PC-3 (cell line): ENCODE measurements around the gene C16orf46. TPM values are rescaled to one million over a fixed set of nuclear protein-coding genes. Genes with fewer than 3 reads are reported as not detected.

Experiments
- ATAC-seq: fragments of 200-7000 bp; cut with Tn5 transposase; 2 replicates; pipeline ENCODE4 v1.9.1; 2020; ENCODE audit warnings: mild to moderate bottlenecking, moderate library complexity
- BruUV-seq: library from RNA; stranded (reverse); fragments of 400-500 nt; replicated peaks from 2 replicates; lab custom pipeline; 2021; lab: Mats Ljungman, UMichigan
- CTCF ChIA-PET: fragments of 300-600 bp; sonication (Branson Sonifier 250); formaldehyde crosslinking; loops from one replicate; lab custom pipeline; 2022; ENCODE audit warnings: antibody characterized with exemption; lab: Charles Lee
- POLR2A ChIA-PET: fragments of 300-600 bp; sonication (Branson Sonifier 250); formaldehyde crosslinking; loops from one replicate; lab custom pipeline; 2022; ENCODE audit warnings: antibody characterized with exemption; ENCODE audit not compliant: unreplicated experiment; lab: Charles Lee
- DNase-seq: peaks from one replicate; pipeline ENCODE4 v3.0.0-alpha.2; 2015
- H2AFZ ChIP-seq: fragments of 300-600 bp; sonication (generic); 2 replicates; pipeline ENCODE4 v1.6.0; 2016; ENCODE audit warnings: antibody characterized with exemption, low read length
- H3F3A ChIP-seq: fragments of 300-600 bp; sonication (generic); one replicate; pipeline ENCODE4 v1.6.0; 2017; ENCODE audit warnings: antibody characterized with exemption, low read length, control low read depth, mild to moderate bottlenecking; ENCODE audit not compliant: unreplicated experiment
- H3K27ac ChIP-seq: fragments of 300-600 bp; sonication (generic); 2 replicates; pipeline ENCODE4 v1.5.1; 2016; ENCODE audit warnings: mild to moderate bottlenecking, low read length
- H3K27me3 ChIP-seq: fragments of 300-600 bp; sonication (generic); 2 replicates; pipeline ENCODE4 v1.6.1; 2016; ENCODE audit warnings: low read length, mixed read lengths
- H3K36me3 ChIP-seq: fragments of 300-600 bp; sonication (generic); 2 replicates; pipeline ENCODE4 v1.6.1; 2016; ENCODE audit warnings: low read depth, mixed run types, low read length, mixed read lengths
- H3K4me1 ChIP-seq: fragments of 300-600 bp; sonication (generic); 2 replicates; pipeline ENCODE4 v1.5.1; 2016; ENCODE audit warnings: low read length; ENCODE audit not compliant: insufficient read depth
- H3K4me2 ChIP-seq: fragments of 300-600 bp; sonication (generic); 2 replicates; pipeline ENCODE4 v1.6.0; 2016; ENCODE audit warnings: low read length
- H3K4me3 ChIP-seq: fragments of 300-600 bp; sonication (generic); 2 replicates; pipeline ENCODE4 v1.5.1; 2016; ENCODE audit warnings: mild to moderate bottlenecking, low read length, mixed read lengths
- H3K79me2 ChIP-seq: fragments of 300-600 bp; sonication (generic); 2 replicates; pipeline ENCODE4 v1.6.1; 2017; ENCODE audit warnings: low read length, mixed read lengths
- H3K9ac ChIP-seq: fragments of 300-600 bp; sonication (generic); 2 replicates; pipeline ENCODE4 v1.6.0; 2016; ENCODE audit warnings: mild to moderate bottlenecking, low read length
- H3K9me2 ChIP-seq: fragments of 300-600 bp; sonication (generic); replicated peaks from 2 replicates; pipeline ENCODE4 v1.6.1; 2016; ENCODE audit warnings: mixed run types, low read length, mixed read lengths
- H3K9me3 ChIP-seq: fragments of 300-600 bp; sonication (generic); 2 replicates; pipeline ENCODE4 v1.6.1; 2016; ENCODE audit warnings: low read length, mixed read lengths
- H4K20me1 ChIP-seq: fragments of 300-600 bp; sonication (generic); 2 replicates; pipeline ENCODE4 v1.6.1; 2016; ENCODE audit warnings: low read length, mixed read lengths
- CTCF ChIP-seq: fragments of 300-600 bp; sonication (generic); conservative IDR thresholded peaks from 2 replicates; pipeline ENCODE4 v1.5.1; 2017; ENCODE audit warnings: antibody characterized with exemption, low read depth, mild to moderate bottlenecking, low read length
- EZH2 ChIP-seq: fragments of 300-600 bp; sonication (generic); IDR thresholded peaks from one replicate; pipeline ENCODE4 v1.6.1; 2017; ENCODE audit warnings: antibody characterized with exemption, mild to moderate bottlenecking, low read length; ENCODE audit not compliant: unreplicated experiment
- EZH2phosphoT487 ChIP-seq: fragments of 300-600 bp; sonication (generic); IDR thresholded peaks from 2 replicates; pipeline ENCODE4 v1.6.1; 2018; ENCODE audit warnings: mild to moderate bottlenecking, antibody characterized with exemption, low read length, borderline replicate concordance
- intact Hi-C: fragments of 100-400 bp; cut with micrococcal nuclease; formaldehyde crosslinking; loops from 2 replicates; pipeline ENCODE4 v1.9.0; 2023
- total RNA-seq: library from RNA; depleted of rRNA; stranded (reverse); fragments of >200 nt; gene quantifications from 2 replicates; pipeline ENCODE4 v1.2.3, GENCODE V29; 2014

C16orf46 gene
- total RNA-seq, 1 experiment from 2014 or later, result 0.73 TPM

GRCh38 chr16:81106826-81107503 is 29.9 kb upstream of the C16orf46 start:
- POLR2A ChIA-PET, result no interaction called here
- DNase-seq (no peak), ATAC-seq (no peak)
- no peaks in the 10 kb centered on the region for H3K79me2 ChIP-seq
- no peaks in the 10 kb centered on the region for H3K9me2 ChIP-seq
- no peak overlapping the region for H3K4me2 ChIP-seq
- no peaks in the 10 kb centered on the region for H3K36me3 ChIP-seq
- H3K9me3 ChIP-seq, result no peaks in the 10 kb centered on the region
- no peaks in the 10 kb centered on the region for H3K27me3 ChIP-seq
- H2AFZ ChIP-seq, result no peak overlapping the region
- intact Hi-C loops, result no loop called here
- BruUV-seq, result no TSS peak
- no peak overlapping the region for H3K4me3 ChIP-seq
- H3K4me1 ChIP-seq, result no peaks in the 10 kb centered on the region
- H3K9ac ChIP-seq, result no peak overlapping the region
- no peak for TF ChIP-seq CTCF
- TF ChIP-seq EZH2phosphoT487, result no peak
- TF ChIP-seq EZH2, result no peak
- H3K27ac ChIP-seq, result no peak overlapping the region
- H3F3A ChIP-seq, result no peaks in the 10 kb centered on the region
- CTCF ChIA-PET, result no interaction called here
- H4K20me1 ChIP-seq, result no peaks in the 10 kb centered on the region

GRCh38 chr16:81105946-81106345 is 28.9 kb upstream of the C16orf46 start:
- no peak overlapping the region for H3K4me2 ChIP-seq
- DNase-seq (no peak), ATAC-seq (no peak)
- H3K36me3 ChIP-seq, result no peaks in the 10 kb centered on the region
- no peaks in the 10 kb centered on the region for H3K4me1 ChIP-seq
- no peaks in the 10 kb centered on the region for H3K9me3 ChIP-seq
- no peaks in the 10 kb centered on the region for H3K27me3 ChIP-seq
- no peak overlapping the region for H3K4me3 ChIP-seq
- no peak overlapping the region for H3K9ac ChIP-seq
- intact Hi-C loops, result no loop called here
- no peak overlapping the region for H2AFZ ChIP-seq
- no peak for TF ChIP-seq CTCF
- POLR2A ChIA-PET, result no interaction called here
- no peaks in the 10 kb centered on the region for H3F3A ChIP-seq
- H3K27ac ChIP-seq, result no peak overlapping the region
- no peaks in the 10 kb centered on the region for H4K20me1 ChIP-seq
- no TSS peak for BruUV-seq
- CTCF ChIA-PET, result no interaction called here
- no peaks in the 10 kb centered on the region for H3K79me2 ChIP-seq
- H3K9me2 ChIP-seq, result no peaks in the 10 kb centered on the region

GRCh38 chr16:81101702-81102101 is 24.7 kb upstream of the C16orf46 start:
- H4K20me1 ChIP-seq, result no peaks in the 10 kb centered on the region
- H3K4me1 ChIP-seq, result peaks cover 11% of the 10 kb centered on the region
- TF ChIP-seq EZH2phosphoT487 (no peak), EZH2 (no peak), CTCF (no peak)
- H3K36me3 ChIP-seq, result no peaks in the 10 kb centered on the region
- no peak overlapping the region for H2AFZ ChIP-seq
- H3F3A ChIP-seq, result no peaks in the 10 kb centered on the region
- DNase-seq (no peak), ATAC-seq (no peak)
- no peaks in the 10 kb centered on the region for H3K9me3 ChIP-seq
- no TSS peak for BruUV-seq
- no peak overlapping the region for H3K4me3 ChIP-seq
- H3K27me3 ChIP-seq, result no peaks in the 10 kb centered on the region
- intact Hi-C loops, result no loop called here
- no peaks in the 10 kb centered on the region for H3K79me2 ChIP-seq
- ChIA-PET POLR2A (no interaction called here), CTCF (no interaction called here)
- no peak overlapping the region for H3K27ac ChIP-seq
- no peaks in the 10 kb centered on the region for H3K9me2 ChIP-seq
- H3K9ac ChIP-seq, result no peak overlapping the region
- no peak overlapping the region for H3K4me2 ChIP-seq
